HL-60 (cell line): ENCODE measurements around the gene PDE1C.

Experiments used
- DNase-seq, 2 experiments: peaks; one replicate each; pipeline ENCODE4 v3.0.0-alpha.2; 2010 to 2020; ENCODE audit warnings: low read depth in 1 of 2, low spot score in 1 of 2
- H3K27ac ChIP-seq: fragments of 250-450 bp; sonication (Bioruptor Pico); replicated peaks from 2 replicates; pipeline ENCODE4 v1.5.1; 2020; ENCODE audit warnings: mild to moderate bottlenecking, moderate library complexity
- H3K27me3 ChIP-seq: fragments of 250-450 bp; sonication (Bioruptor Pico); 2 replicates; pipeline ENCODE4 v1.5.1; 2021; ENCODE audit warnings: mild to moderate bottlenecking, moderate library complexity; ENCODE audit not compliant: insufficient read depth, poor library complexity, severe bottlenecking
- H3K4me3 ChIP-seq: replicated peaks from 2 replicates; pipeline ENCODE4 v1.5.1; 2011; ENCODE audit warnings: mild to moderate bottlenecking, control low read depth, low read length; ENCODE audit not compliant: insufficient read depth
- GABPA ChIP-seq: IDR thresholded peaks from 2 replicates; pipeline ENCODE4 v1.6.1; 2012; ENCODE audit warnings: low read depth
- POLR2AphosphoS5 ChIP-seq: IDR thresholded peaks from 2 replicates; pipeline ENCODE4 v1.6.1; 2012; ENCODE audit warnings: low read depth
- SPI1 ChIP-seq: IDR thresholded peaks from 2 replicates; pipeline ENCODE4 v1.6.1; 2012; ENCODE audit warnings: low read depth, mild to moderate bottlenecking, borderline replicate concordance
- TF ChIP-seq, protein P1 (sequence below): IDR thresholded peaks from 2 replicates; pipeline ENCODE4 v1.6.1; 2012; ENCODE audit warnings: low read depth; ENCODE audit not compliant: insufficient replicate concordance
- TF ChIP-seq, protein P2 (sequence below): IDR thresholded peaks from one replicate; pipeline ENCODE4 v1.5.1; 2011; ENCODE audit warnings: low read length, control low read depth, inconsistent platforms; ENCODE audit not compliant: insufficient read depth

The PDE1C gene

DNA sequence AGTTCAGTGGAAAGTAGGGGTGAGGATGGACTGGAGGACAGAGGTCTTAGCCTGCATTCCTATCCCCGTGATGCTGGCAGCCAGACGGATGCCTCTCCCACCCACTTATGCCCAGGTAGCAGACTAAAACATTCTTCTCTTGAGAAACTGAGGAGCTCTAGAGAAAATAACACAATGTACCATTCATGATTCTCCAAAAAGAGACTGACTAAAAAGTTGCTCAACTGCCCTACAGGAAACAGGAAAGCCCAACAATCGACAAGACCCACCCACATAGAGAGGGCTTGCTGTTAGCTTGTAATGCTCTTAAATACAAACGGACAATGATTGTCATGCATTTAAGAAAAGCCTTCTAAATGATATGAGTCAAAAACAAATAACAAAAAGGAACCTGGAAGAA lies 33.2 kb upstream of the PDE1C start:
- TF ChIP-seq SPI1 = no peak
- TF ChIP-seq, protein P1, sequence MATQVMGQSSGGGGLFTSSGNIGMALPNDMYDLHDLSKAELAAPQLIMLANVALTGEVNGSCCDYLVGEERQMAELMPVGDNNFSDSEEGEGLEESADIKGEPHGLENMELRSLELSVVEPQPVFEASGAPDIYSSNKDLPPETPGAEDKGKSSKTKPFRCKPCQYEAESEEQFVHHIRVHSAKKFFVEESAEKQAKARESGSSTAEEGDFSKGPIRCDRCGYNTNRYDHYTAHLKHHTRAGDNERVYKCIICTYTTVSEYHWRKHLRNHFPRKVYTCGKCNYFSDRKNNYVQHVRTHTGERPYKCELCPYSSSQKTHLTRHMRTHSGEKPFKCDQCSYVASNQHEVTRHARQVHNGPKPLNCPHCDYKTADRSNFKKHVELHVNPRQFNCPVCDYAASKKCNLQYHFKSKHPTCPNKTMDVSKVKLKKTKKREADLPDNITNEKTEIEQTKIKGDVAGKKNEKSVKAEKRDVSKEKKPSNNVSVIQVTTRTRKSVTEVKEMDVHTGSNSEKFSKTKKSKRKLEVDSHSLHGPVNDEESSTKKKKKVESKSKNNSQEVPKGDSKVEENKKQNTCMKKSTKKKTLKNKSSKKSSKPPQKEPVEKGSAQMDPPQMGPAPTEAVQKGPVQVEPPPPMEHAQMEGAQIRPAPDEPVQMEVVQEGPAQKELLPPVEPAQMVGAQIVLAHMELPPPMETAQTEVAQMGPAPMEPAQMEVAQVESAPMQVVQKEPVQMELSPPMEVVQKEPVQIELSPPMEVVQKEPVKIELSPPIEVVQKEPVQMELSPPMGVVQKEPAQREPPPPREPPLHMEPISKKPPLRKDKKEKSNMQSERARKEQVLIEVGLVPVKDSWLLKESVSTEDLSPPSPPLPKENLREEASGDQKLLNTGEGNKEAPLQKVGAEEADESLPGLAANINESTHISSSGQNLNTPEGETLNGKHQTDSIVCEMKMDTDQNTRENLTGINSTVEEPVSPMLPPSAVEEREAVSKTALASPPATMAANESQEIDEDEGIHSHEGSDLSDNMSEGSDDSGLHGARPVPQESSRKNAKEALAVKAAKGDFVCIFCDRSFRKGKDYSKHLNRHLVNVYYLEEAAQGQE = no peak
- no peak for TF ChIP-seq GABPA
- no peak for DNase-seq
- Histone ChIP-seq H3K4me3 (no peak overlapping the region), H3K27ac (no peak overlapping the region), H3K27me3 (no peaks in the 10 kb centered on the region)

DNA sequence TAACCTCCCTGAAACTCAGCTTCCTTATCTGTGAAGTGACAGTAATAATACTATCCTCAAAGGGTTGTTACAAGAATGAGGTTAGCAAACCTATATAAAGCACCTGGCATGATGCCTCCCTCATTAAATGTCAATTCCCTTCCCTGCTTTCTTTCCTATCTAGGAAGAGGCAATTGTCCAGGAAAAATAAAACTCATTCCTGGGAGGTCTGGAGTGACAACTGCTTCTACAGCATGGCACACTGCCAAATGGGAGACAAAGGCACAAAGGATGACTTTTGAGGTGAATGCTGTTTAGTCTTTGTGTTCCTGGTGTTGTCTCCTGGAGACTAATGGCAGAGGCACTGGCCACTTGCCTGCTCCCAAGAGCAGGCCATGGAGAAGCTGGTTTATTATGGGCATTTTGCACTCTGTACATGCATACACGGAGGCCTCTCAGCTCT lies 32.2 kb upstream of the PDE1C start:
- no peaks in the 10 kb centered on the region for H3K27me3 ChIP-seq
- TF ChIP-seq SPI1 = no peak
- H3K27ac ChIP-seq = no peak overlapping the region
- H3K4me3 ChIP-seq = no peak overlapping the region
- DNase-seq = no peak

DNA sequence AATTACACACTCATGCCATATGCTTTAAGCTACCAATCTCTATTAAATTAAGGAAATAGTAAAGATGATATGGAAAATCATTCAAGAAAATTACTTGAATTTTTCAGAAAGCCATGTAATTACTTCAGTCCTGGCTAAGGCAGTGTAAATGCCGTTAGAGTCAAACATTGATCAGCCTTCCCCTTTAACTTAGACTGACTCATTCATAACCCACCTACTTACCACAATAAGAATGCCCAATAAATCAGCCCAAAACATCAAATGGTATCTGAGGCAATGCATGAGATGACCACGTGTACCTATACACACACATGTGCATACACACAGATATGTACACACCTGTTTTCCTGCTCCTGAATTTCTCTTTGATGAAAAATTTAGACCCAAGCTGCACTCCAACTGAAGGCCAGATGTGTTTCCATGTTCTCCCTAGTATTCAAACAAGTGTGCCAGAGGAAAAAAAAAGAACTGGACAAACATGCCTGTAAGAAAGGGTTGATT lies 30.2 kb upstream of the PDE1C start:
- TF ChIP-seq POLR2AphosphoS5 (no peak), GABPA (no peak), SPI1 (no peak)
- TF ChIP-seq, protein P2, sequence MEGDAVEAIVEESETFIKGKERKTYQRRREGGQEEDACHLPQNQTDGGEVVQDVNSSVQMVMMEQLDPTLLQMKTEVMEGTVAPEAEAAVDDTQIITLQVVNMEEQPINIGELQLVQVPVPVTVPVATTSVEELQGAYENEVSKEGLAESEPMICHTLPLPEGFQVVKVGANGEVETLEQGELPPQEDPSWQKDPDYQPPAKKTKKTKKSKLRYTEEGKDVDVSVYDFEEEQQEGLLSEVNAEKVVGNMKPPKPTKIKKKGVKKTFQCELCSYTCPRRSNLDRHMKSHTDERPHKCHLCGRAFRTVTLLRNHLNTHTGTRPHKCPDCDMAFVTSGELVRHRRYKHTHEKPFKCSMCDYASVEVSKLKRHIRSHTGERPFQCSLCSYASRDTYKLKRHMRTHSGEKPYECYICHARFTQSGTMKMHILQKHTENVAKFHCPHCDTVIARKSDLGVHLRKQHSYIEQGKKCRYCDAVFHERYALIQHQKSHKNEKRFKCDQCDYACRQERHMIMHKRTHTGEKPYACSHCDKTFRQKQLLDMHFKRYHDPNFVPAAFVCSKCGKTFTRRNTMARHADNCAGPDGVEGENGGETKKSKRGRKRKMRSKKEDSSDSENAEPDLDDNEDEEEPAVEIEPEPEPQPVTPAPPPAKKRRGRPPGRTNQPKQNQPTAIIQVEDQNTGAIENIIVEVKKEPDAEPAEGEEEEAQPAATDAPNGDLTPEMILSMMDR = no peak
- TF ChIP-seq, protein P1 = no peak
- no peak overlapping the region for H3K4me3 ChIP-seq
- no peaks in the 10 kb centered on the region for H3K27me3 ChIP-seq
- no peak for DNase-seq
- H3K27ac ChIP-seq = no peak overlapping the region

DNA sequence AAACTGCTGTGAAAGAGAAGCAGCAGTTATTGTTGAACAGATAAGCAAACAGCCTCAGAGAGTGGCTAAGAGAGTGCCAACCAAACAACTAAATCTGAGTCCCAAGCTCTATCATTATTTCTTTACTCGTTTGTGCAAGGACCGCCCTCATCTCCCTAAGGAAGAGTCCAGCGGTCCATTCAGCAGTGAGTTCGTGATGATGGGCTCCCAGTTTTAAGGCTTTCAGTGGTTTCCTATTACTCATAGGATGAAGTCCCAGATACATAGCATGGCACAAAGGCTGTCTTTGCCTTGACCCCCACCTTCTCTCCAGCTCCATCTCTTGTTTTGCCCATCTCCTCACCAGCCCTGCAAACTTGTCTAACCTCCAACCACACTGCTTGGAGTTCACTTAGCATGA lies 24.3 kb upstream of the PDE1C start:
- H3K27ac ChIP-seq = no peak overlapping the region
- TF ChIP-seq, protein P1 = no peak
- TF ChIP-seq GABPA = no peak
- TF ChIP-seq, protein P2 = no peak
- TF ChIP-seq POLR2AphosphoS5 = no peak
- TF ChIP-seq SPI1 = no peak
- no peak for DNase-seq
- H3K4me3 ChIP-seq = no peak overlapping the region
- H3K27me3 ChIP-seq = no peaks in the 10 kb centered on the region
